Measurements from ENCODE around the gene PASK.
"Not testable (repeated sequence)": the region's sequence is repeated elsewhere in the genome, so short reads cannot be mapped to it uniquely, and the experiment has no call there.

The PASK gene

DNA sequence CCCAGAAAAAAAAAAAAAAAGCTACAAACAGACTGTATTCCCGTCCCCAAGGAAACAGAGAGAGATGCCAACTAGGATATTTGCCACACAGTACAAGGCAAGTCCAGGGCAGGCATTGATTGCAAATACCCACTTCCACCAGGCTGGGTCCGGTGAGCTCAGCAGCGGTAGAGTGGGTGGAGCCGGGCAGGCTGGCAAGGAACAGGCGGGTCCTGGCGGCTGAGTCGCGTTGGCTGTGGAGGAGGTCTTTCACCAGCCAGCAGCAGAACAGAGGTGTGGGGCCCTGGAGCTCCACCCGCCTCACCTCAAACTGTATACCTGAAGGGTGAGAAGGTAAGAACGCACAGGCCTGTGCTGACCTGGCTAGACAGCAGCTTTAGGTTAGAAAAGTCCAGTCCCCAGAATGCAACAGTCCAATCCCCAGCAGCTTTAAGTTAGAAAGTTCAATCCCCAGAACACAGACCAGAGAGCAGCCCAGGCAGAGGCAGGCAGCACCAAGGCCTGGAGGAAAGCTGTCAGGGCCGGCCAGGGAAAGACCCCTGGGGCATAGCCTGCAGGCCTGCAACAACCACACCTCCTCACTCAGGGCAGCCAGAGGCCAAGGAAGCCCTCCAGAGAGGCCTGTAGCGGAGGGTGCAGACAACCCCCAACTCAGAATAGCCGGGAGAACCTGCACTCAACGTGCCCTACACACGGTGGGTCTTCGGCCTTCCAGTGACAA lies 25.3 kb downstream of the PASK start:
- DNase-seq: peak; percentile 25

DNA sequence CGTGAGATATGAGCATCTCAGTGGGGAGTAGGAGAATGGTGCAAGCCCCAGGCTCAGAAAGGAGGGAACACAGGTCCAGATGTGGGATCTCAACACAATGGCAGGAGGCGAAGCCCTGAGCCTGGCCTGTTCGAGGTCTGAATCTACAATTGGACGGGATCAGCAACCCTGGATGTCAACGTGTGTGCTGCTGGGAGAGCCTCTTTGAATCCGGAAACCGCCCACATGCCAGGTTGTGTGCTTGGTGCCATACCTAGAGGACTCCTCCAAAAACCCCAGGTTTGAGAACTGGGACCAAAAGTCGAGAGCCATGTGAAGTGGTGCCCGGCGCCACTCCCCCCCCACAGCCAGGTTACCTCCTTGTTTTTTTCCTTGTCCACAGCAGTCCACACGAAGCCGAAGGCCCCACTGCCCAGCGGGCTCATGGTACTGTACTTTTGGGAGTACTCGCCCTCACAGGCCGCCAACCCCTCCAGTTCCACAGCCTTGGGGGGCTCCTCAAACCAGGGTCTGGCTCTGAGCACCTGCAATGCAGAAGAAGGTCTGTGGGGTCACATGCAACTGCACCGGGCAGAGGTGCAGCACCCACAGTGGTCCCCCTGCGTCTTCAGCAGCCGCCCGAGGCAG lies 26.8 kb downstream of the PASK start:
- DNase-seq: no peak

DNA sequence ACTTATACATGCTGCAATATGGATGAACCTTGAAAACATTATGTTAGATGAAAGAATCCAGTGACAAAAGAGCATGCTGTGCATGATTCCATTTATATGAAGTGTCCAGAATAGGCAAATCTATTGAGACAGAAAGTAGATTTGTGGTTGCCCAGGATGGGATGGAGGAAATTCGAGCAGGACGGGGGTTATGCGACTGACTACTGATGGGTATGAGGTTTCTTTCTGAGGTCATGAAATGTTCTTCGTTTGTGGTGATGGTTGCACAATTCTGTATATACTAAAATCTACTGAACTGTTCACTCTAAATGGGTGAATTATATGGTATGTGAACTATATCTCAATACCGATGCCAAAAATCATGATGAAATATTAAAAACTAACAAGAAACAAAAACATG lies 28.3 kb downstream of the PASK start:
- DNase-seq: no peak

DNA sequence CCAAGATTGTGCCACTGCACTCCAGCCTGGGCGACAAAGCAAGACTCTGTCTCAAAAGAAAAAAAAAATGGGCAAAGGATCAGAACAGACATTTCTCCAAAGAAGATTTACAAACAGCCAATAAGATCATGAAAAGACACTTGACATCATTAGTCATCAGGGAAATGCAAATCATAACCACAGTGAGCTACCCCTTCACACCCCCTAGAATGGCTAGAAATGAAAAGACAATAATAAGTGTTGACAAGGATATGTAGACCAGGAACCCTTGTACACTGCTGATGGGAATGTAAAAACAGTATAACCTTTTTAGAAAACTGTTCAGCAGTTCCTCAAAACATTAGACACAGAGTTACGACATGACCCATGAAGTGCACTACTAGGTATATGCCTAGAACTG lies 28.8 kb downstream of the PASK start:
- DNase-seq: no peak

DNA sequence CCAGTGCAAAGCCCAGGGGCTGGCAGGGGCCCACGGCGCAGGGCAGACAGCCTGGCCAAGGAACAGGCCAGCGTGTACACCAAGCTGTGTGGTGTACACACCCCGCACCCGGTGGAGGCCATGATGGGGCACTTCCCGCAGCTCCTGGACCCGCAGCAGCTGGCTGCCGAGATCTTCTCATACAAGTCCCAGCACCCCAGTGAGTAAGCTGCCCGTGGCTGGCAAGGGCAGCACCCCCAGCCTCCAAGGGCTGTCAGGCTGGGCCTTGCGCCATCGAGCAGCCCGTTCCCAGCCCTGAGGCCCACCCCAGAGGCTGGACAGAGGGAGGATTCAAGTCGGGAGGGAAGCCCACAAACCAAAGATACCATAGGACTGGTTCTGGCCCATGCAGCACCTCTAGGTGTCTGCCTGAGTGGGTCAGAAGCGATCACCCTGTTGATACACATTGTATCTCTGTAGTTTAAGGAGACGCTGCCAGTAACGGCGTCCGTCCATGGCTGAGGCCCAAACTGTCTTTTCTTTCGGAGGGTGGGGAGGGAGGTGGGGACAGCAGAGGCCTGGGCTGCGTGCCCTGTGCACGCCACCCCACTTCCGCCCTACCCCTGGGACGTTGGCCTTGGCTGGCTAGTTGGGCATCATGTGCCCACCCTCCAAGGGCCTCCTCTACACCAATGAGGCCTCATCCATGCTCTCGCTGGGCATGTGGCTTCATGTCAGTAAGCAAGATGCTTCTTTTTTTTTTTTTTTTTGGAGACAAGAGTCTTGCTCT lies 30.4 kb downstream of the PASK start:
- no peak for DNase-seq

DNA sequence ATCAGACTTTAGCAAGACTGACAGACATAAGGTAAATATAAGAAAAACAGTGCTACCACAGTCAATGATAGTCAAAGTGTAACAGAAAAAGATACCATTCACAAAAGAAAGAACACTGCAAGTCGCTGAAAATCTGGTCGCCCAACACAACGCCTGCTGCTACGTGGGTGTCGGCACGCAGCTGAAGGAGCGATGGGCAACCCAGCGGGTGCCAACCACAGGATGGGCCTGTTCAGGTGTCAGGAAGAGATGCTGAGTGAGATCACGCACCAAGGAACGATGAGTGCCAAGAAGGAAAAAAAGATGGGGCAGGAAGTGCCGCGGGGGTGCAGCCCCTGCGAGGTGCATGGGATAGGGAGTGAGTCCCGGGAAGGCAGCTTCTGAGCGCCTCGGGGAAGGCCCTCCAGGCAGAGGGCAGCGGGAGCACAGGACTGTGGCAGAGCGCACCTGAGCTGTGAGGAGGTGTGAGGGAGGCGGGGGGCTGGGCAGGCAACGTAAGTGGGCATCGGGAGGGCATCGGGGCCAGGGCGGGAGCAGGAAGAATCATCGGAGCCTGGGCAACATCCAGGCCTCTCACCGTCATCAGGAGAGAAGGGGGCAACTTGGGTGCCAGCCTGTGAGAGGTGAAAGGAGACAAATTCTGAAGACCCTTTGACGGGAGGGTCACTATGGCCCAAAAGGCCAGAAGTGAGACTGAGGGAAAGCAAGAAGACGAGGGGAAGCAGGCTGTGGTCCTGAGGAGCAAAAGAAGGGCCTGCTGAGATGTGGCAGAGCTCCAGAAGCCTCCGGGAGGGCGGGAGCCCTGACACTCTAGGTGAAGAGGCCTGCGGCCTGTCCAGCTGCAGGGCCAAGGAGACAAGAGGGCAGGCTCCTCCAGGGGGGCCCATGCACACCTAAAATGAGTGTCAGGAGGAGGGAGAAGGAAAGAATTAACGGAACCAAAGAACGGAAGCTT lies 32.4 kb downstream of the PASK start:
- no peak for DNase-seq

DNA sequence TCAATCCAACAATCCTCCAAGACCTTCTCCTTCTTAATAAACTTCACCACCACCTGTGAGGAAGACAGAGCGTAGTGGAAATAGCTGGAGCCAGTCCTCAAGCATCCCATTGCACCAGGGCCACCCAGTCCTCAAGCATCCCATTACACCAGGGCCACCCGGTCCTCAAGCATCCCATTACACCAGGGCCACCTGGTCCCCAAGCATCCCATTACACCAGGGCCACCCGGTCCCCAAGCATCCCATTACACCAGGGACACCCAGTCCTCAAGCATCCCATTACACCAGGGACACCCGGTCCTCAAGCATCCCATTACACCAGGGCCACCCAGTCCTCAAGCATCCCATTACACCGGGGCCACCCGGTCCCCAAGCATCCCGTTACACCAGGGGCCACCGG lies 33.9 kb downstream of the PASK start:
- no peak for DNase-seq

DNA sequence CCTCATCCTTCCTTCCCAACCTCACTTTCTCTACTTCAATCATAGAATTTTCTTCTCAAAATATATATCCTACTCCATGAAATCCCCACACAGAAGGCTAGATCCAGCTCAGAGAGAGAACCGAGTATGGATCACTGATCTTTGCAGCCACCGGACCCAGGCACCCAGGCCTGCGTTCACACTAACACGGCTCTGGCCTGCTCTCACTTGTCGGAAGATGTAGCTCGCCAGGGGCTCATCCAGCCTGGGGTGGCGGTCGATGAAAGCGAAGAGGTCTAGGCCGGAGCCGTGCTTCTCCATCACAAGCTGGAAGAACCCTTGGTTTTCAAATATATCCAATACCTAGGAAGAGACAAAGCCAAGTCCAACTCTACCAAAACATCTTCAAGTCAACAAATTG lies 34.4 kb downstream of the PASK start:
- no peak for DNase-seq

DNA sequence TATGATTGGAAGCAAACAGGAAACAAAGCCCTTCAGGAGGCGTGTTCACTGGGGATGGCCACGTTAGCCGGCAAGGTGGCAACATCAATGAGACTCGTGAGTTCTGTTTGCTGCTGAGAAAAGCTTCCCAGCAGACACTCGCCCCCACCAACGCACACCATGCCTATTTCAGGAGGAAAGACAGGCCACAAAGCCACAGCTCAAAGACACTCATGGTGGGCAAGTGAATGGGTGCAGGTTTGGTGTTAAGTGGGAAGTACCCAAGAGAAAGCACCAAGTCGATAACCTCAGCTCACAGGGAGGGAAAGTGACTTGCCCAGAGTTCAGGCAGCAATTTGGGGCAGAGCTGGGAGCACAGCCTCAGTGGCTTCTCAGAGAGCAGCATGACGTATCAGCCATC lies 36.7 kb downstream of the PASK start:
- DNase-seq: peak; percentile 33

DNA sequence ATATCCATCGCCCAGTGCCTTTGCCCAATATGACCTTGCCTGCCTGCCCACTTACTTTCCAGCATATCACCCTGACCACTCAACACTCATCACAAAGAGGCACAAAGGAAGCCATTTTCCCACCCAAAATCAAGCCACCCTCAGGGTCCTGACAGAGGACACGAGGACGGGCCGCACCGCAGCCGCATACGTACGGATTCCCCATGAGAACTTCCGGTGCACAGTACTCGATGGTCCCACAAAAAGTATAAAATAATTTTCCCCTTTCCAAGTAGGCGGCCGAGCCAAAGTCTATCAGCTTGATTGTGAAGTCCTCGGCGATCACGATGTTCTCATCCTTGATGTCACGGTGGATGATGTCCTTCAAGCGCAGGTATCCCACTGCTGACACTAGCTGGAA lies 37.2 kb downstream of the PASK start:
- no peak for DNase-seq

DNA sequence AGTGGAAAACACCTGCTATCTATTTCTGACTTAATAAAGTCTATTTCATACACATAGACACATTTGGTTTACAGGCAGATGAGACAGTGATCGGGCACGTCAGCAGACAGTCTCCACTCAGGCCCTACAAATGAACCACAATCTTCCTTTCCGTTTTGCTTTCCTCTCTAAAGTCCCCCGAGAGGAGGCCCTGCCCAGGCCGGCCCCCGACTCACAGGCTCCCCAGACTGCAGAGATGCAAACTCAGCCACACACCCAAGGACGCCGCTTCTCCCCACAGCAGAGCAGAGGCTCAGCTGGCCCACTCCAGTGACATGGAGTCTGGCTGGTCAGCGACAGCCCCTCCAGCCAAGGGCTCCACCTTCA lies 37.8 kb downstream of the PASK start:
- peak; percentile 40 for DNase-seq

DNA sequence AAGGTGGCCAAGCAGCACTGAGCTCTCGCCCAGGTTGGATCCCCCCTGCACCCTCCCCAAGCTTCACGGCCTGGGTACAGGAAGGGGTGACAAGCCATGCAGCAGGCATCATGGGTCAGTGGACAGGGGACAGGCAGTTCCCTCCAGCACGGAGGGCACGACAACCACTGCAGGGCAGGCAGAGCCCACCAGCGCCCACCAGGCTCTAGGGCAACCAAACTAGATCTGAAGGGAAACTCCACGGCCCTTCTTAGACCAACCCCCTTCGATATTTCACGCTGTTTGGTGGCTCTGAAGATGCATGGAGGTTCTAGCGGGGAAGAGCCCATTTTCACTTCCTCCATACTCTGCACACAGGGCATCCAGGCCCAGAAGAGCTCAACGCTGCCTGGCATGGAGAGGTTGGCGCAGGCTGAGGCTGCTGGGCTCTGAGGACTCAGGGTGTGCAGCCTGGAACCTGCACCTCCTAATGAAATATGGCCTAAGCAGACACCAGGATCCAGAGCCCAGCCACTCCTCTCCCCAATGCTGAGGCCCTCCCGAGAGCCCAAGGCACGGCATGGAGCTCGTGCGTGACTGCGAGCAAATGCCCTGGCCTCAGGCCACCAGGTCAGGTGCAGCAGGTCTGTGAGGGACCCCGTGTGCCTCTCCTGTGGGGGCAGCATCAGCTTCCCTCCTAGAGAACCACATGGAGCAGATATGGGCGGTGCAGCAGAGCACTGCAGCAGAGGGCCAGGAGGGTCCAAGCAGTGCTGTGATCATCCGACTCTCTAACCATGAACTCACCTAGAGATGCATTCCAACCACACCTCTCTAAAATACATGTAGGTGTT lies 38.4 kb downstream of the PASK start:
- peak; percentile 42 for DNase-seq

DNA sequence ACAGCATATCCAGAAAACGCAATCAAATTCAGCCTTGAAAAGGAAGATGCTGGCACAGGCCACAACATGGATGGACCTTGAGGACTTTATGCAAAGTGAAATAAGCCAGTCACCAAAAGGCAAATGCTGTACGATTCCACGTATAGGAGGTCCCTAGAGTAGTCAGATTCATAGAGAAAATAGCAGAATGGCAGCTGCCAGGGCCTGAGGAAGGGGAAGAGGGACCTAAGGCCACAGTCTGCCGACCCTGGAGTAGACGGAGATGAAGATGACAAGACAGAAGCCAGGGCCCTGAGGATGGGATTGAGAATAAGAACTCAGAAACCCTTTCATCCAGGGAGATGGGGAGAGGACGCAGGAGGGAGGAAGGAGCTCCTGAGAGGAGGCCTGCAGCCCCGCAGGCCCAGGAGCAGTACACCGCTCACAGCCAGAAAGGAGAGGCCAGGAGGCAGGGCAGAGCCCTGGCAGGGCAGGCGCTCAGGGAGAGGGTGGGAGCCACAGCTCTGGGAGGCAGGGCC lies 39.1 kb downstream of the PASK start:
- DNase-seq: no peak

DNA sequence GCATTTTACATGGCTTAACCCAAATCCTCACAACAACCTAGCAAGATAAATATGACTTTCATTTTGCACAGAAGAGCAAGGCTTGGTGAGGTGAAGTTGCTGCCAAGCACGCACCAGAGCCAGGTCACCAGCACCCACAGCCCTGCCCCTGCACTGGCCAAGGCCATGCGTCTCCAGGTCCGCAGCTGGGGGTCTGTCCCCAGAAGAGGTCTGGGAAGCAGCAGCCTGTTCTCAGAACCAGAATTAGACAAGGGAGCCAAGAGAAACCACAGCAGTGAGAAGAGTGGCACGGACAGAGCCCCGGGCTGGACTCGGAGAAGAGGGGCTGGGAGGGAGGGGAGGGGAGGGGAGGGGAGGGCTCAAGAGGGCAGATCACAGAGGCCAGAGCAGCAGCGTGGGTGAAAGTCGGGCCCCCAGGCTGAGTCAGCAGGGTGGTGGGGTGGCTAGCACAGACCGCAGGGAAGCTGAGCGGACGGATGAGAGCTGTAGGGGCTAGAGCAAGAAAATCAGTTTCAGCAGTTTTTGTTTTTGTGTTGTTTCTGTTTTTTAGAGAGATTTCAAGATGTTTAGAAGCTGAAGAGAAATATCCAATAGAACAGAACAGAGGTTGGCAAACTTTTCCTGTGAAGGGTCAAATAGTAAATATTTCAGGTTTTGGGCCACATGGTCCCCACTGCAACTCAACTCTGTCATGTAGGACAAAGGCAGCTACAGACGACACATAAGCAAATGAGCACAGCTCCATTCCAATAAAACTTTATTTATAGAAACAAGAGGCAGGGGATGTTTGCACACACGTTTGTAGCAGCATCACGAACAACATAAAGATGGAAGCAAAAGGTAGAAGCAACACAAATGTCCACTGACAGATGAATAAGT lies 39.8 kb downstream of the PASK start:
- DNase-seq: no peak

DNA sequence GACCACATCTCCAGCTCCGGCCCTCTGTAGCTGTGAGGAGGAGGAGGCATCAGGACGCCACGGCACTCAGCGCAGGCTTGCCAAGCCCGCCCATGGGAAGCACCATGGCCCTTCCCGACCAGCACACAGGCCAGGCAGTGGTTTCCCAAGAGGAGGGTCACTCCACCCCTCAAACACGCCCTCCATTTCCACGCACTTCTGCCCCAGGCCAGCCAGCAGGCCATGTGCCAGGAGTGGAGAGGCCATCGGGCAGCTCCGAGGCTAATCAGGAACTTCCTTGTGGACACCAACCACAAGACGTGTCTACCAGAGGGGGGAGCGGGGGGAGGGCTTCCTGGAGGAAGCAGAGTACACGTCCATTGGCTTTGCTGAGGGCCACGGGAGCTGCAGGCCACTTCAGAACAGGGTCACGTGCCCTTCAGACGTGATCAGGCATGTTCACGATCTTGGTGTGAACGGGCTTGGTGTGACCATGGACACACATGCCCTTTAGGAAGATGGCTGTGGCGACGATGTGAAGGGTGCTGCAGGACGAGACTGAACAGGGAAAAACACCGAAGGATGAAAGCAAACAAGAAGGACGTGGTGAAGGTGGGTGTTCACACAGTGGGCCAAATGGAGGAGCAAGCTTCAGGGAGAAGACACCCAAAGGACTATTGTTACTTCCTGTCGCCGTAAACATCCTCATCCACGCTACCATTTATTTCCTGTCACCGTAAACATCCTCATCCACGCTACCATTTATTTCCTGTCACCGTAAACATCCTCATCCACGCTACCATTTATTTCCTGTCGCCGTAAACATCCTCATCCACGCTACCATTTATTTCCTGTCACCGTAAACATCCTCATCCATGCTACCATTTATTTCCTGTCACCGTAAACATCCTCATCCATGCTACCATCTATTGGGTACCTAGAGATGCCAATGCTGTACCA lies 40.7 kb downstream of the PASK start:
- DNase-seq: peak; percentile 43

DNA sequence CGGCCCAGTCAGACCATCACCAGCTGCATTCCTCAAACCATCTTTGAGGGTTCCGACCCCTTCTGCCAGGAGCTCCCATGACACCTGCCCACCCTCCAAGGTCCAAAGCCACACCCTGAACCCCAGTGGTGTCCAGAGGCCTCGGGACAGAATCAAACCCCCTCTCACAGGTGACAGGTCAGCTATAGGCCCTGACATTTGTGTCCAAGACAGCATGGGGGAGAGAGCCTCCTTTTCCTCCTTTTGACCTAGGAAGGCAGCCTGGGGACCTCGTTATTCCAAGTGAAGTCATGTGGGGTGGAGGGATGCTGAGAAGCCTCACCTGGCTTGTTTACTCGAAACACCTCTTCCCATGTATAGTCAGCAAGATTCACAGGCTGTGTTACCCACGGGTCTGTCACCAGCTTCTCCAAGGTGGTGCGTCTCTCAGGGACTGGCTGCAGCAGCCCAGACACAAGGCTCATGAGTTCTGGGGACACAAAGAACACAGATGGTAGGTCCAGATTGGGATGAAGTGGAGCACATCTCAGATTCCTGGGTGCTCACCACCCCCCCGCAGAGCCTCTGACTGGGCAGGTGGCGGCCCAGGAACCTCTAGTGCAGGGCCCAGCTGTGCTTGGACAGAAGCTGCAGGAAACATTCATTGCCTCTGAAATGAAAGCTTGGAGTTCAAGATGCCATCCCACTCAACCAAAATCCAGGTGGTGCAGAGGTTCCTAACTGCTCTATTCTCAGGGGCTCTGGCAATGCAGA lies 42.1 kb downstream of the PASK start:
- DNase-seq: no peak

DNA sequence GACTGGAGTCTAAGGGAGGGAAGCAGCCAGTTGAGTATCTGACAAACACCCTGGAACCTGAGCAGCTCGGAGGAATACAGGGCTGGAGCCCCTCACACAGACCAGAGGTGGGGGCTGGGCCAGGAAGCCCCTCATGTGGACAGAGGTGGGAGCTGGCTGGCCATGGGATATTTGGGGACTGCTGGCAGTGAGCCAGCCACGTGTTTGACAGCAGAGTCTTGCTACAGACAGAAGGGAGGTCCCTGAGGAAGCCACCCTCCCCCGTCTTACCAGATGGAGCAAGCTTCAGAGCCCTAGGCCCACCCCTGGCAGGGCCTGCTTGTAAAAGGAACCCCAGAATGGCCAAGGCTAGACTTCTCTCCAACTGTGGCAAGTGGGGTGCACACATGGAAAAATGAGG lies 43.6 kb downstream of the PASK start:
- no peak for DNase-seq

DNA sequence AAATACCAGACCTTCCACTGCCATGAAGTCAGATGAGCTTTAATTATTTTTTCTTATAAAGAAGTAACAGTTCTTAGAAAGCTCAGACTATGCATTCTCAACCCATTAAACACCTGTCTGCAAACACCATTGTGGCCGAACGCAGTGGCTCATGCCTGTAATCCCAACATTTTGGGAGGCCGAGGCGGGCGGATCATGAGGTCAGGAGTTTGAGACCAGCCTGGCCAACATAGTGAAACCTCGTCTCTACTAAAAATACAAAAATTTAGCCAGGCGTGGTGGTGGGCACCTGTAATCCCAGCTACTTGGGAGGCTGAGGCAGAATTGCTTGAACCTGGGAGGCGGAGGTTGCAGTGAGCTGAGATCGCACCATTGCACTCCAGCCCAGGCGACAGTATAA lies 44.7 kb downstream of the PASK start:
- not testable (repeated sequence) for DNase-seq

DNA sequence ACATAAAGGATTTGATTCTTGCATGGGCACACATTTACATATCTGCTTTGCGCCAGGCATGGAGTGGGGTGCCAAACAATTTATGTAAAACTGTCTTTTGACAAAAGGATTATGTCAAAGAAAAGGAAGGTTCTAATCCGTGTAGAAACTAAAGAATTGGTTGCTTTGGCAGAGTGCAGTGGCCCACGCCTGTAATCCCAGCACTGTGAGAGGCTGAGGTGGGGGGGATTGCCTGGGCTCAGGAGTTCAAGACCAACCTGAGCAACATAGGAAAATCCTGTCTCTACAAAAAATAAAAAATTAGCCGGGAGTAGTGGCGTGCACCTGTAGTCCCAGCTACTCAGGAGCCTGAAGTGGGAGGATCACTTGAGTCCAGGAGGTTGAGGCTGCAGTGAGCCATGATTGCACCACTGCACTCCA lies 46.1 kb downstream of the PASK start:
- DNase-seq: no peak

All from CD4-positive, alpha-beta T cell treated with Interleukin-15 for 1 hour (primary cell).